Left ventricle myocardium inferior (tissue), 1 donor: Measurements from ENCODE around the gene PLA2G2F. TPM values are rescaled to one million over a fixed set of nuclear protein-coding genes. Genes with fewer than 3 reads are reported as not detected.

Experiments
- DNase-seq: peaks from one replicate; pipeline ENCODE4 v3.0.0-alpha.2; 2020
- H3K27ac ChIP-seq: fragments of 200-600 bp; replicated peaks from 2 replicates; pipeline ENCODE4 v1.8.0; 2021
- H3K27me3 ChIP-seq: fragments of 200-600 bp; 2 replicates; pipeline ENCODE4 v1.8.0; 2021; ENCODE audit warnings: low read depth
- H3K36me3 ChIP-seq: fragments of 200-600 bp; 2 replicates; pipeline ENCODE4 v1.8.0; 2021
- H3K4me1 ChIP-seq: fragments of 200-600 bp; 2 replicates; pipeline ENCODE4 v1.8.0; 2021
- H3K4me3 ChIP-seq: fragments of 200-600 bp; 2 replicates; pipeline ENCODE4 v1.8.0; 2021; ENCODE audit warnings: mild to moderate bottlenecking, moderate library complexity
- H3K9me3 ChIP-seq: fragments of 200-600 bp; replicated peaks from 2 replicates; pipeline ENCODE4 v1.8.0; 2021
- intact Hi-C: fragments of 100-400 bp; cut with micrococcal nuclease; formaldehyde crosslinking; loops from one replicate; pipeline ENCODE4 v1.11.0; 2022
- total RNA-seq: library from RNA; stranded (reverse); fragmentation: NEBNext Ultra II Directional; extraction: Animal tissue kit (Norgen Biotek cat#: 25700); gene quantifications from one replicate; pipeline ENCODE4 v1.2.1, GENCODE V29; 2021
- TF ChIP-seq, protein P1 (sequence below): fragments of 200-600 bp; IDR thresholded peaks from 2 replicates; pipeline ENCODE4 v1.8.0; 2021; ENCODE audit warnings: antibody characterized with exemption, mild to moderate bottlenecking, borderline replicate concordance
- donor health status: DM: no; HTN: yes; CAD: no; lungs with severe emphysema.

Gene PLA2G2F
- total RNA-seq, 1 donor from 2014 or later = not detected

DNA sequence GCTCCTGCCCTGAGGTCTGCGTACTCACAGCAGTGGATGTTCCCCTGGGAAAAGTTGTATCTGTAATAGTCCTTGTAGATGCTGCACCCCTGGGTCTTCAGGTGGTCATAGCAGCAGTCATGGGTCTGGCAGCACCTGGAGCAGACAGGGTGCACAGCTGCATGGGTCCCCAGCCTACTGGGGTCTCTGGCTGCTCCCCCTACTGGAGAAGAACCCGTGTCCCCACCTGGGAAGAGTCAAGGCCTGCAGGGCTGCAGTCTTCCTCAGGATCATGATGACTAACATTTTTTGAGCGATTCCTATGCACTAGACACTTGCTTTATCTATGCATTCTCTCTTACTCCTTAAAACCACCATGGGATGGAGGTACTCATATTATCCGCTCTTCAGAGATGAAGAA lies 23.6 kb upstream of the PLA2G2F start:
- DNase-seq = no peak
- H3K27me3 ChIP-seq = peaks cover 84% of the 10 kb centered on the region
- no peaks in the 10 kb centered on the region for H3K4me1 ChIP-seq
- intact Hi-C loops = no loop called here
- no peaks in the 10 kb centered on the region for H3K36me3 ChIP-seq
- no peak overlapping the region for H3K4me3 ChIP-seq
- no peaks in the 10 kb centered on the region for H3K9me3 ChIP-seq
- H3K27ac ChIP-seq = no peak overlapping the region
- TF ChIP-seq, protein P1, sequence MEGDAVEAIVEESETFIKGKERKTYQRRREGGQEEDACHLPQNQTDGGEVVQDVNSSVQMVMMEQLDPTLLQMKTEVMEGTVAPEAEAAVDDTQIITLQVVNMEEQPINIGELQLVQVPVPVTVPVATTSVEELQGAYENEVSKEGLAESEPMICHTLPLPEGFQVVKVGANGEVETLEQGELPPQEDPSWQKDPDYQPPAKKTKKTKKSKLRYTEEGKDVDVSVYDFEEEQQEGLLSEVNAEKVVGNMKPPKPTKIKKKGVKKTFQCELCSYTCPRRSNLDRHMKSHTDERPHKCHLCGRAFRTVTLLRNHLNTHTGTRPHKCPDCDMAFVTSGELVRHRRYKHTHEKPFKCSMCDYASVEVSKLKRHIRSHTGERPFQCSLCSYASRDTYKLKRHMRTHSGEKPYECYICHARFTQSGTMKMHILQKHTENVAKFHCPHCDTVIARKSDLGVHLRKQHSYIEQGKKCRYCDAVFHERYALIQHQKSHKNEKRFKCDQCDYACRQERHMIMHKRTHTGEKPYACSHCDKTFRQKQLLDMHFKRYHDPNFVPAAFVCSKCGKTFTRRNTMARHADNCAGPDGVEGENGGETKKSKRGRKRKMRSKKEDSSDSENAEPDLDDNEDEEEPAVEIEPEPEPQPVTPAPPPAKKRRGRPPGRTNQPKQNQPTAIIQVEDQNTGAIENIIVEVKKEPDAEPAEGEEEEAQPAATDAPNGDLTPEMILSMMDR = no peak

DNA sequence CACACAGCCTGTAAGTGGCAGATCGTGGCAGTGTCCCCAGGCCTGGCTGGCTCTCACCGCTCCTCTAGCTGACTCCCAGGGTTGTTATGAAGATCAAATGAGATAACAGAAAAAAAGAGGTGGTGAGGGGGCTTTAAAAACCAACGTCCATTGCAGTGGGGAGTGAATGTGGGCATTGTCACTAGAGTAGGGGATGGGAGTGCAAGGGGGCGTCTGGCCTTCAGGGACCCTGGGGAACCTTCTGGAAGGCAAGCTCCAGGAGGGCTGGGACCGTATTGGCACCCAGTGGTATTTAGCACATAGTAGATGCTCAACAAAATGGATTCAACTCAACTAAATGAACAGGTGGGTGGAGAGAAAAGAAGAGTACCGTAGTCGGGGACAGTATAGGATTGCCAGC lies 23.2 kb upstream of the PLA2G2F start:
- no peak for DNase-seq
- no peak overlapping the region for H3K4me3 ChIP-seq
- H3K36me3 ChIP-seq = no peaks in the 10 kb centered on the region
- TF ChIP-seq, protein P1 = no peak
- H3K9me3 ChIP-seq = no peaks in the 10 kb centered on the region
- intact Hi-C loops = no loop called here
- no peaks in the 10 kb centered on the region for H3K4me1 ChIP-seq
- H3K27ac ChIP-seq = no peak overlapping the region
- H3K27me3 ChIP-seq = peaks cover 86% of the 10 kb centered on the region

DNA sequence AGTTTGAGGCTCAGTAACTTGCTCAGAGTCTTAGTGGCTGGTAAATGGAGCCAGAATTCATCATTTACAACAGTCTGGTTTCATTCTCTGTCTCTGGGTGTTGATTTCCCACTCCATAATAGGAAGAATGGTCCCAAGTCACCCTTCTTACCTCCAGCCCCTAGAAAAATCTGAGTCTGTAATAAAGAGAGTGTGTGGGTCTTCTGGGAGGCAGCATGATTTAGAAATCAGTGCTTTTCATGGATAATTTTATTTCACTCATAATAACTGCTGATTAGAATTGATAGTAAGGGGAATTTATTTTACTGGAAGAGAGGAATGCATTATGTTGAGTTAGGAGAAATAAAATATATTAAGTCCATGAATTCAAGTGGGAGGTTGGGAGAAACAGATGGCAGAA lies 21.9 kb upstream of the PLA2G2F start:
- Histone ChIP-seq H3K4me3 (no peak overlapping the region), H3K27ac (no peak overlapping the region), H3K4me1 (no peaks in the 10 kb centered on the region), H3K36me3 (no peaks in the 10 kb centered on the region), H3K9me3 (no peaks in the 10 kb centered on the region), H3K27me3 (peaks cover 88% of the 10 kb centered on the region)
- no peak for DNase-seq
- intact Hi-C loops = no loop called here
- TF ChIP-seq, protein P1 = no peak

DNA sequence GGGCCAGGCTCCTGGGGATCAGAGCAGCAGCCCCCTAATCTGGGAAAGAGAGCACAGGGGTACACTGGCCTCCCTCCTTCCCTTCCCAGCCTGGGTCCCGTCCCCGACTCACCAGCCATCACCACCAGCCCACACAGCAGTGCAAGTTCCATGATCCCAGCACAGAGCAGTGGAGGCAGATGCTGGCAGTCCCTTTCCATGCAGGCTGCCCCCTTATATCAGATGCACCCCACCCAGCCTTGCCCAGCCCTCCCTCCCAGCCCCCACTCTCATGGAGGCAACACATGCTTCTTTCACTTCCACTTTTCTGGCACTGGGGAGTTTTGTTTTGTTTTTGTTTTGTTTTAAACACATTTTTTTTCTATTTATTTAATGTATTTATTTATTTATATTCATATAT lies 19.8 kb upstream of the PLA2G2F start, which contains the start of gene PLA2G2D:
TSS of gene PLA2G2D (minus strand) at position 190 of the 400 bp plus-strand sequence. CDS start at position 152, 38 bp downstream.
- Histone ChIP-seq H3K4me3 (no peak within 1 kb of the TSS), H3K27ac (no peak within 1 kb of the TSS), H3K27me3 (peaks cover 69% of the 10 kb centered on the region), H3K36me3 (no peaks in the 10 kb centered on the region), H3K9me3 (no peaks in the 10 kb centered on the region), H3K4me1 (peaks cover 3% of the 10 kb centered on the region)
- no peak for DNase-seq
- intact Hi-C loops = no loop called here
- TF ChIP-seq, protein P1 = no peak

DNA sequence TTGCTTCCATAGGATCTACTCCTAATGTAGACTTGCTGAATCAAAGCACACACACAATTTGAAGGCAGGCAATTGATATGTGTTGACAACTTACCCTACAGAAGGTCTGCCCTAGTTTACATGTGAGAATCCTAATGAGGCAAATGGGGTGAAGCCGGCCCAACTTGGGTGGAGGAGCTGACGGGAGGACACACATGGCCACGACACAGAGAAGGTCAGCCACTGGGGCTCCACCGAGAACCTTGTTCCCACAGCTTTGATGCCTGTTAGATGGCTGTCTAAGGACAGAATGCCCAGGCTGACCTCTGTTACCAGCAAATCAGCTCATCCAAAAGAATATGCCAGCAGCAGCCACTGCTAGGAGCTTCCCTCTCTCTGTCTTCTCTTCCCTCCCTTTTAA lies 18.3 kb upstream of the PLA2G2F start:
- TF ChIP-seq, protein P1 = no peak
- H3K4me3 ChIP-seq = no peak overlapping the region
- H3K27me3 ChIP-seq = peaks cover 61% of the 10 kb centered on the region
- peaks cover 11% of the 10 kb centered on the region for H3K4me1 ChIP-seq
- H3K27ac ChIP-seq = no peak overlapping the region
- no peak for DNase-seq
- H3K9me3 ChIP-seq = no peaks in the 10 kb centered on the region
- intact Hi-C loops = no loop called here
- H3K36me3 ChIP-seq = no peaks in the 10 kb centered on the region
